GM12878 (cell line): ENCODE data around the gene HABP2. TPM values are rescaled to one million over a fixed set of nuclear protein-coding genes. Genes with fewer than 3 reads are reported as not detected.

Source experiments
- ATAC-seq: fragments of 200-7000 bp; cut with Tn5 transposase; 3 replicates; pipeline ENCODE4 v1.9.1; 2020; ENCODE audit warnings: mild to moderate bottlenecking, moderate library complexity
- BruUV-seq: library from RNA; stranded (reverse); fragments of 400-500 nt; replicated peaks from 2 replicates; lab custom pipeline; 2021; lab: Mats Ljungman, UMichigan
- CTCF ChIA-PET: fragments of 300-600 bp; sonication (Branson Sonifier 250); formaldehyde crosslinking; extraction: SDS; loops from one replicate; lab custom pipeline; 2021; ENCODE audit warnings: inconsistent platforms; lab: Yijun Ruan, JAX
- POLR2A ChIA-PET: fragments of 350-600 bp; formaldehyde crosslinking; extraction: SDS; loops from one replicate; lab custom pipeline; 2021; ENCODE audit warnings: inconsistent platforms; lab: Charles Lee
- RAD21 ChIA-PET: fragments of 300-600 bp; sonication (Branson Sonifier 250); formaldehyde crosslinking; loops from one replicate; lab custom pipeline; 2023; ENCODE audit warnings: antibody characterized with exemption; ENCODE audit not compliant: unreplicated experiment; lab: Charles Lee
- SMC1A ChIA-PET: fragments of 300-600 bp; sonication (Branson Sonifier 250); formaldehyde crosslinking; loops from one replicate; lab custom pipeline; 2023; ENCODE audit not compliant: unreplicated experiment, uncharacterized antibody; lab: Charles Lee
- DNase-seq: peaks from one replicate; pipeline ENCODE4 v3.0.0-alpha.2; 2011; ENCODE audit warnings: low read depth, low spot score
- FAIRE-seq: peaks from 3 replicates; lab custom pipeline; 2011; peaks lifted over from hg19 to GRCh38; lab: Jason Lieb, UNC
- H2AFZ ChIP-seq: 2 replicates; pipeline ENCODE4 v1.6.0; 2011; ENCODE audit warnings: low read depth, low read length, control low read depth; ENCODE audit not compliant: control insufficient read depth
- H3K27ac ChIP-seq: 2 replicates; pipeline ENCODE4 v1.5.1; 2011; ENCODE audit warnings: control low read depth; ENCODE audit not compliant: control insufficient read depth, insufficient read depth
- H3K27me3 ChIP-seq, 2 experiments: replicated peaks in 1 of 2; 2 replicates each; pipeline versions ENCODE4 v1.6.0 to v1.6.1; 2011; ENCODE audit warnings: low read length in 1 of 2; ENCODE audit not compliant: control insufficient read depth in 2 of 2, insufficient read depth in 2 of 2
- H3K36me3 ChIP-seq, 2 experiments: 2 replicates each; pipeline ENCODE4 v1.5.1; 2011; ENCODE audit warnings: low read length in 1 of 2; ENCODE audit not compliant: control insufficient read depth in 2 of 2, insufficient read depth in 2 of 2
- H3K4me1 ChIP-seq: 2 replicates; pipeline ENCODE4 v1.6.1; 2011; ENCODE audit warnings: mild to moderate bottlenecking, low read length, moderate library complexity, mixed read lengths; ENCODE audit not compliant: control insufficient read depth, insufficient read depth
- H3K4me2 ChIP-seq: 2 replicates; pipeline ENCODE4 v1.6.0; 2011; ENCODE audit warnings: control low read depth; ENCODE audit not compliant: control insufficient read depth, insufficient read depth
- H3K4me3 ChIP-seq: fragments of 200-600 bp; sonication (generic); 2 replicates; pipeline ENCODE4 v1.5.1; 2016
- H3K79me2 ChIP-seq: 2 replicates; pipeline ENCODE4 v1.6.0; 2011; ENCODE audit warnings: low read length; ENCODE audit not compliant: control insufficient read depth, insufficient read depth
- H3K9ac ChIP-seq: 2 replicates; pipeline ENCODE4 v1.8.0; 2011; ENCODE audit warnings: low read length, control low read depth, mixed read lengths; ENCODE audit not compliant: control insufficient read depth, insufficient read depth
- H3K9me3 ChIP-seq: replicated peaks from 3 replicates; pipeline ENCODE4 v1.5.1; 2011; ENCODE audit warnings: mild to moderate bottlenecking, low read length; ENCODE audit not compliant: control insufficient read depth, insufficient read depth
- H4K20me1 ChIP-seq: 2 replicates; pipeline ENCODE4 v1.6.0; 2011; ENCODE audit not compliant: control insufficient read depth, insufficient read depth
- CEBPB ChIP-seq, 2 experiments: fragments of 150-350 bp in 1 of 2; IDR thresholded peaks; 2 replicates each; pipeline ENCODE4 v1.6.1; 2012 to 2014; ENCODE audit warnings: low read depth in 2 of 2, low read length in 2 of 2, borderline replicate concordance in 1 of 2, inconsistent platforms in 1 of 2
- GABPA ChIP-seq: IDR thresholded peaks from 2 replicates; pipeline ENCODE4 v1.6.1; 2014; ENCODE audit warnings: antibody characterized with exemption, low read depth, mild to moderate bottlenecking, inconsistent platforms
- HDAC2 ChIP-seq: fragments of 200-600 bp; sonication (generic); IDR thresholded peaks from 2 replicates; pipeline ENCODE4 v1.6.1; 2017
- IKZF1 ChIP-seq: fragments of 450-650 bp; conservative IDR thresholded peaks from 2 replicates; pipeline ENCODE4 v1.6.1; 2017; ENCODE audit warnings: antibody characterized with exemption, mild to moderate bottlenecking
- IRF5 ChIP-seq: fragments of 450-650 bp; IDR thresholded peaks from 2 replicates; pipeline ENCODE4 v1.6.1; 2017; ENCODE audit warnings: borderline replicate concordance
- MTA2 ChIP-seq: fragments of 450-650 bp; IDR thresholded peaks from 2 replicates; pipeline ENCODE4 v1.6.1; 2016; ENCODE audit warnings: low read depth, mild to moderate bottlenecking, moderate library complexity
- NFXL1 ChIP-seq: fragments of 450-650 bp; IDR thresholded peaks from 2 replicates; pipeline ENCODE4 v1.6.1; 2017; ENCODE audit warnings: antibody characterized with exemption, mild to moderate bottlenecking, borderline replicate concordance
- NRF1 ChIP-seq: conservative IDR thresholded peaks from 2 replicates; pipeline ENCODE4 v1.6.1; 2011; ENCODE audit warnings: mild to moderate bottlenecking, low read depth, low read length, improper control_type of control experiment
- PBX3 ChIP-seq: IDR thresholded peaks from 2 replicates; pipeline ENCODE4 v1.6.1; 2011; ENCODE audit warnings: mild to moderate bottlenecking, low read depth, low read length, moderate library complexity; ENCODE audit not compliant: insufficient replicate concordance
- RAD51 ChIP-seq: fragments of 450-650 bp; IDR thresholded peaks from 2 replicates; pipeline ENCODE4 v1.6.1; 2016; ENCODE audit warnings: moderate library complexity, mild to moderate bottlenecking, inconsistent platforms
- SPI1 ChIP-seq: IDR thresholded peaks from 2 replicates; pipeline ENCODE4 v1.6.1; 2011; ENCODE audit warnings: low read depth, mild to moderate bottlenecking, low read length, moderate library complexity, borderline replicate concordance; ENCODE audit not compliant: insufficient read depth
- SREBF1 ChIP-seq: IDR thresholded peaks from 2 replicates; pipeline ENCODE4 v1.6.1; 2012; ENCODE audit warnings: mild to moderate bottlenecking, low read length
- TAF1 ChIP-seq: IDR thresholded peaks from 2 replicates; pipeline ENCODE4 v1.6.1; 2011; ENCODE audit warnings: mild to moderate bottlenecking, low read depth, low read length, borderline replicate concordance
- TCF7 ChIP-seq: IDR thresholded peaks from 2 replicates; pipeline ENCODE4 v1.6.1; 2014; ENCODE audit warnings: antibody characterized with exemption, borderline replicate concordance
- YBX1 ChIP-seq: fragments of 450-650 bp; IDR thresholded peaks from 2 replicates; pipeline ENCODE4 v1.6.1; 2016; ENCODE audit warnings: antibody characterized with exemption
- WGBS: methylation state at CpG from one replicate; pipeline ENCODE4 v1.1.6; 2016; ENCODE audit warnings: low lambda C conversion rate; ENCODE audit not compliant: insufficient replicate concordance, insufficient coverage; ENCODE audit errors: missing lambda C conversion rate; 5-methylcytosine and 5-hydroxymethylcytosine counted together
- in situ Hi-C: fragments of 300-500 bp; cut with MboI; formaldehyde crosslinking; loops from 9 replicates; pipeline ENCODE4 v1.14.3; 2018; ENCODE audit warnings: mixed read lengths
- intact Hi-C: fragments of 100-400 bp; cut with micrococcal nuclease; formaldehyde crosslinking; loops from one replicate; pipeline ENCODE4 v1.14.2; 2022; ENCODE audit not compliant: unreplicated experiment
- polyA plus RNA-seq, 11 experiments: library from polyadenylated mRNA; depleted of rRNA in 4 of 11; unstranded in 6 of 11; stranded (reverse) in 5 of 11; fragments of >200 nt; fragmentation: Nextera tagmentation in 4 of 11; fragmentation: Illumina TruSeq in 1 of 11; extraction: Ambion mirVana in 4 of 11; extraction: Trizol in 1 of 11; gene quantifications; 1 replicate in 1 of 11; 2 replicates in 10 of 11; pipeline versions ENCODE4 v1.2.1 to v1.2.3, GENCODE V29; 2011 to 2016; ENCODE audit warnings: inconsistent platforms in 2 of 11, missing spikeins in 2 of 11, low read depth in 1 of 11
- total RNA-seq, 4 experiments: library from RNA; depleted of rRNA in 3 of 4; stranded (reverse); fragments of >200 nt in 3 of 4; fragmentation: Illumina TruSeq in 1 of 4; extraction: Trizol in 1 of 4; gene quantifications; 2 replicates each; pipeline versions ENCODE4 v1.2.1 to v1.2.3, GENCODE V29; 2013 to 2021

HABP2 gene
- total and polyA plus RNA-seq, 10 of the 15 experiments (the other 5 are each of a cell fraction or from before 2014, with no cell fraction given): 0.13 TPM; not detected in 9

- no peak for TF ChIP-seq NFXL1
- TF ChIP-seq MTA2: no peak
- TF ChIP-seq HDAC2: no peak
- no peak for TF ChIP-seq SPI1
- no peak for TF ChIP-seq NRF1
Observed at GRCh38 chr10:113539789-113540188, 13.1 kb upstream of the HABP2 start (continued).

GRCh38 chr10:113540845-113541548 is 11.9 kb upstream of the HABP2 start:
- POLR2A ChIA-PET: no interaction called here
- CTCF ChIA-PET: no interaction called here
- TF ChIP-seq HDAC2 (no peak), IRF5 (no peak), PBX3 (no peak), CEBPB (IDR thresholded peaks at IDR 0.05; ENCODE audit: borderline replicate concordance in 1 of 2, low read depth in 2 of 2, low read length in 2 of 2) (no peak), TCF7 (no peak), IKZF1 (no peak), SREBF1 (no peak), TAF1 (no peak), RAD51 (no peak), YBX1 (no peak), GABPA (no peak)

More at GRCh38 chr10:113540845-113541548, 11.9 kb upstream of the HABP2 start:
- H3K9me3 ChIP-seq: no peaks in the 10 kb centered on the region
- H3K27me3 ChIP-seq: no peaks in the 10 kb centered on the region; a peak in 2 of 4 replicates
- FAIRE-seq: no peak
- RAD21 ChIA-PET: no interaction called here
- no peaks in the 10 kb centered on the region for H3K4me1 ChIP-seq
- in situ Hi-C loops (no loop called here), intact Hi-C loops (no loop called here)
- SMC1A ChIA-PET: no interaction called here
- H3K79me2 ChIP-seq: no peaks in the 10 kb centered on the region
- no peak overlapping the region for H2AFZ ChIP-seq
- H3K4me3 ChIP-seq: no peak overlapping the region
- no peaks in the 10 kb centered on the region for H4K20me1 ChIP-seq
- no peak overlapping the region for H3K9ac ChIP-seq
- WGBS: 32% methylated on average over 7 of the region's 7 CpGs
- DNase-seq: no peak
- H3K4me2 ChIP-seq: no peak overlapping the region
- BruUV-seq: no TSS peak
- no peak overlapping the region for H3K27ac ChIP-seq
- no peak for ATAC-seq
- no peaks in the 10 kb centered on the region for H3K36me3 ChIP-seq
